HG03103 (cell line): ENCODE data around the gene CUL7.
"Not testable (repeated sequence)": the region's sequence is repeated elsewhere in the genome, so short reads cannot be mapped to it uniquely, and the experiment has no call there.

Source experiments
- ATAC-seq: cut with Tn5 transposase; IDR thresholded peaks from one replicate; pipeline ENCODE4 v1.9.1; 2021; ENCODE audit warnings: low read depth; ENCODE audit not compliant: unreplicated experiment

CUL7 gene

GRCh38 chr6:43020052-43020705 lies 33.5 kb downstream of the CUL7 start:
- ATAC-seq: no peak

DNA sequence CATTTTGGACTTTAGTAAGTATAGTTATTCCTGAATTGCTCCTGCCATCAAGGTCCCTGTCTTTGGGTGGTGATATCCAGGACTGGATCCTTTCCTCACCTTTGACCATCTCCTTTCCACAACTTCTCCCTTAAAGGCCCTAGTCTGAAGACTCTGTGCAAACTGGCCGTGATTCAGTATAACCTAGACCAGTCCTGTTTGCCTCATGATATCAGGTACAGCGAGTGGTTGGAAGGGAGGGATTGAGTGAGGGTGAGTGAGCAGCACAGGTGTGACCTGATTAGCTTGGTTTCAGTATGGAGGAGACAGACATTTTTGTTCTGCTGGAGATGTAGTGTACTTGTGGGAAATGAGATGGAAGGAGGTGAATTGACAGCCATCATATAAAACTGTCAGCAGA lies 34.5 kb downstream of the CUL7 start:
- no peak for ATAC-seq

GRCh38 chr6:43016943-43017334 lies 36.7 kb downstream of the CUL7 start:
- no peak for ATAC-seq

- ATAC-seq: no peak
Measured at GRCh38 chr6:43016176-43016942, 37.3 kb downstream of the CUL7 start.

DNA sequence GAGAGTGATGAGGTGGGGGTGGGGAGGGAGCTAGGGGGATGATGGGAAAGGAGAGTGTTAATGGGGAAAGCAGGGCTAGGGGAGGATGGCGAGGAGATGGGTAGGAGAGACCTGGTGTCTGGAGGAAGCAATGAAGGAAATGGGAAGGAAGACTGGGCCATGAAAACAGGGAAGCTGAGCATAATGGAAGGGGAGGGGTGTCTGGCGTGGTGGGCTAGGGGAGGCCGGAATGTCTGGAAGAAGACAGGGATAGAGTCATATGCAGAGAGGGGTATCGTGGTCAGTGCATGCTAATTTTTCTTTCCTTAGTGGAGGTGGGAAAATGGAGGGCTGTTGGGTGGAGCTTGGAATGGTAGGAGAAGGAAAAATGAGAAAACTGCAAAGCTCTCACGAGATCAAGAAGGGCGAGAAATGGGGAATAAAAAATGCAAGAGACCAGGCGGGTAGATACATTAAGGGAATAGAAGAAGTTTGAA lies 39.2 kb downstream of the CUL7 start:
- no peak for ATAC-seq

DNA sequence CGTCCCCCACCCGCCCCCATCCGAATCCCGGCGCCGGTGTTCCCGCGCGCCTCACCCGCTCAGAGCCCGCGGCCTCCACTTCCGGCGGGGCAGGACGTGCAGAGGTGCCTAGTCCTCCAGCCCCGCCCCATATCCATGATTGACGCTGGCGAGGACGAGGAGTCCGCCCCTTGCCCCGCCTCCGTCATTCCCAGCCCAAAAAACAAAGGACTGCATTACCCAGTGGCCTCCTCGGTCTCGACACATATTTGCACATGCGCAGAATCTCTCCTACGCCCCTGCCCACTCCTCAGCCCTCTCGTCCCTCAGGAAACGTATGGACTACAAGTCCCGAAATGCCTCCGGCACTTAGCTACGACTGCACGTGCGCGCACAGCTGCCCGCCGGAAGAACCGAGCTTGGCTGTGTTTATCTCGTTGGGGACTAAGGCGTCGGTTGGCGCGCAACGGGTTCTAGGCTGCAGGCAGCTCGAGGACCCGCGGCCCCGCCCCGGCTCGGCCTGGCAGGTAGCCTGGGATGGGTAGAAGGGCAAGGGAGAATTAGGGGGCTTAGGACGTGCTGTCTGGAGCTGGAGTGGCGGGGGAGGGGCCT lies 39.7 kb downstream of the CUL7 start, which contains the start of the genes KLHDC3 and MEA1:
Gene KLHDC3, plus strand, starts transcription at position 407 of the 591 bp plus-strand sequence. CDS start 2,944 bp downstream, outside the sequence.
Gene MEA1, minus strand, starts transcription at position 104 of the 591 bp plus-strand sequence. CDS start 133 bp downstream, outside the sequence.
- peak; percentile 79 for ATAC-seq

DNA sequence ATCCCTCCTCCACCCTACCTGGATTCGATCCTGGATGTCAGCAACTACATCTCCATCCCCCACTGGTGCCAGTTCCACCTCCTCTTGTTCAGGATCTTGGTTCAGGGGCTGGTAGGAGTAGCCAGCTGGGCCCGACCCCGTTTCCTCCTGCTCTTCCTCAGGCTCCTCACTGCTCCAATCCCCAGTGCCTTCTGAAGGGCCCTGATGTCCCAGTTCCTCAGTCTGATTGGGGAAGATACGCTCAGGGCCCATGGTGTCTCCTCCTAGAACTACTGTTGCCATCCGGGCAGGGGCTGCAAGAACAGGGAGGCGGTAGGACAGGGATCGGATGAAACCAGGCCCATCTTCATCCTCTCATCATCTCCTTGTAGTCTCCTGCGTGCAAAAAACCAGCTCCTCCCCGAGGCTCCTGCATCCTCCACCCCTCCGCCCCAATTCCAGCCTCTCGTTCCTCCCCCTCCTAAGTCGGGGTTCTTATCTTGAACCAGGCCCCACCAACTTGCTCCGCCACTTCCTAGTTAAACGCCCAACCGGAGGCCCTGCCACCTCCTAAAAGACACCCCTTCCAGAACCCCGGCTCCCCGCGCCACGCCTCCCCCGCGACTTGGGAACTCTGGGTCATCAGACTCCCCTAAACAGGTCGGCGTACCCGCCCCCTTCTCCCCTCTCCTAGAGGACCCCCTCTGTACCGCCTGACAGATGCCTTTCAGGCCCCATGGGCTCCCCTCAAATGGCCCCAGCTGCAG lies 40.4 kb downstream of the CUL7 start:
- peak; percentile 14 for ATAC-seq

GRCh38 chr6:43012364-43012763 lies 41.3 kb downstream of the CUL7 start:
- ATAC-seq: no peak

GRCh38 chr6:43011207-43011606 lies 42.4 kb downstream of the CUL7 start:
- no peak for ATAC-seq

GRCh38 chr6:43009124-43009523 lies 44.5 kb downstream of the CUL7 start:
- no peak for ATAC-seq

DNA sequence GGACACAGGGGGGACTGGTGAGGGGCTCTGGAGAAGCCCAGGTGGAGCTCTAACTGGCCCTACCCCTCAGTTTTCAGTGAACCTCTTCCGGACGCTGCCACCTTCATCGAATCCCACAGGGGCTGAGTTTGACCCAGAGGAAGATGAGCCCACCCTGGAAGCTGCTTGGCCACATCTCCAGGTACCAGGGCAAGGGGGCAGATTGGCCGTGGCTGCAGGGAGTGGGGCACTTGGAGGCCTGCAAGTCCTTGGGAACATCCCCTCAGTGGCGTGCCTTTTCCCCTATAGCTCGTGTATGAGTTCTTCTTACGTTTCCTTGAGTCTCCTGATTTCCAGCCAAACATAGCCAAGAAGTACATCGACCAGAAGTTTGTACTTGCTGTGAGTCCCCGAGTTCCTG lies 46.5 kb downstream of the CUL7 start:
- no peak for ATAC-seq

- no peak for ATAC-seq
Measured at GRCh38 chr6:43006251-43006650, 47.4 kb downstream of the CUL7 start.

DNA sequence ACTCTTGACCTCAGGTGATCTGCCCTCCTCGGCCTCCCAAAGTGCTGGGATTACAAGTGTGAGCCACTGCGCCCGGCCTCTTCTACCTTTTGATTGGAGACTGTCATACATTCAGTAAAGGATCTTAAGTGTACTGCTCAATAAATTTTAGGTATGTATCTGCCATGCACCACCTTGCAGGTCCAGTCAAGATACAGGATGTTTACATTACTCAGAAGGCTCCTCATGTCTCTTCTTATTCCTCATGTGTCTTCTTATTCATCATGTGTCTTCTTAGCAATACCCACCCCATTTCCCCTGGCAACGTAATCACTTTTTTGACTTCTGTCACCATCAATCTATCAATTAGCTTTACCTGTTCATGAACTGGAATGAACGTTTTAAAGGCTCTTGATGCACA lies 47.8 kb downstream of the CUL7 start:
- ATAC-seq: no peak

DNA sequence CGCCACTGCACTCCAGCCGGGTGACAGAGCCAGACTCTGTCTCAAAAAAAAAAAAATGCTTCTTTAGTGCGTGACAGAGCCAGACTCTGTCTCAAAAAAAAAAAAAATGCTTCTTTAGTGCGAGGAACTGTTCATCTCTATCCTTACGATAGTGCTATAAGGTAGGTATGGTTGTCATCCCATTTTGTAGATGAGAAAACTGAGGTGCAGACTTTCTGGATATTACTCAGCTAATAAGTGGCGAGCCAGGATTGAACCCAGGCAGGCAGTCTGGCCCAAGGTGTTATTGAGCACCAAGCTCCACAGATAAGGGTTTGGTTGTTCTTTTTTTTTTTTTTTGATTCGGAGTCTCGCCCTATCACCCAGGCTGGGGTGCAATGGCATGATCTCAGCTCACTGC lies 51.8 kb downstream of the CUL7 start:
- no peak for ATAC-seq

DNA sequence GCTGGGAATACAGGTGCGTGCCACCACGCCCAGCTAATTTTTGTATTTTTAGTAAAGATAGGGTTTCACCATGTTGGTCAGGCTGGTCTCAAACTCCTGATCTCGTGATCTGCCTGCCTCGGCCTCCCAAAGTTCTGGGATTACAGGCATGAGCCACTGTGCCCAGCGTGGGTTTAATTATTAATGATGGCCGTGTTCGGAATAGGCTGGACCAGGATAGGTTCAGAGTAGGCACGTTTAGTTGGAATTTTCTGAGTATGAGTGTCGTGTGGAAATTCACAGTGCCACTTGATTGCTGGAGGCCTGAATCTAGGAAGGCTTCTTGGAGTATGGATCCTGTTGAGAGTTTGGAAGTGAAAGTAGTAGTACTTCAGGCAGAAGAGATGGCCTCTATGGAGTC lies 55.4 kb downstream of the CUL7 start:
- ATAC-seq: not testable (repeated sequence)

GRCh38 chr6:42996513-42996912 lies 57.1 kb downstream of the CUL7 start:
- no peak for ATAC-seq

DNA sequence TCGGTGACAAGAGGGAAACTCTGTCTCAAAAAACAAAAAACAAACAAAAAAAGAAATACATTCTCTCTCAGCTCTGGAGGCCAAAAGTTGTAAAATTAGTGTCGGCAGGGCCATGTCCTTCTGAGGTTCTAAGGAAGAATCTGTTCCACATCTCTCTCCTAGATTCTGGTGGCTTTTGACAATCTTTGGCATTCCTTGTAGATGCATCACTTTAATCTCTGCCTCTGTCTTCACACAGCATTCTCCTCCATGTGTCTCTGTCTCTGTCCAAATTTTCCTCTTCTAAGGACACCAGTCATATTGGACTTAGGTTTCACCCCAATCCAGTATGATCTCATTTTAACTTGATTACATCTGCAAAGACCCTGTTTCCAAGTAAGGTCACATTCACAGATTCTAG lies 60.2 kb downstream of the CUL7 start:
- ATAC-seq: no peak

GRCh38 chr6:42989923-42990322 lies 63.7 kb downstream of the CUL7 start:
- ATAC-seq: no peak

DNA sequence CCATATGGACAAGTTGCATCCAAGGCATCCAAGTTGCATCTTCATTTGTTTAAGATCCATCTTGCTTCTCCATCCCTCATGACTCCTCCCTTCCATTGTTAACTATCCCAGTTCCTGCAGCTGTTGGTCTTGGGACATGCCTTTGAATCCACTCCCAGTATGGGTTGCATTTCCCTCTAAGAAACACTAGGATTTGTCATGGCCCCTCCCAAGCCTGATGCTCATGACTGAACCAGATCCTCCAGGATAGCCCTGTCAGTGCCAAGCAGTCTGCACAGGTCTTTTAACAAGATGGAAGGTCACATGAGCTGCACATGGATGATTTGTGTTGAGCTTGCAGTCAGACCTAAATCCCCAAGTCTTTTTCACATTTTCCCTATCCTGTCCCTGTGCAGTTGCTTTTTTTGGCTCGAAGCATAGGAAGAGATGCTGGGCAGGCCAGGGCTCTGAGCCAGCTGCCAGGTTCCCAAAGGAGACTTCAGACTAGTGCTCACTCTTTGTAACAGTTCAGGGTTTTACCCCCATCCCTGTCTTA lies 65.1 kb downstream of the CUL7 start:
- ATAC-seq: no peak
